Endothelial cell of umbilical vein (primary cell): ENCODE measurements around the gene FAM47C. TPM values are rescaled to one million over a fixed set of nuclear protein-coding genes. Genes with fewer than 3 reads are reported as not detected.

Experiments
- BruUV-seq: library from RNA; stranded (reverse); fragments of 400-500 nt; replicated peaks from 2 replicates; lab custom pipeline; 2021; lab: Mats Ljungman, UMichigan
- CTCF ChIA-PET: fragments of 300-600, 350-600 bp; sonication (Branson Sonifier 250); formaldehyde crosslinking; loops from one replicate; lab custom pipeline; 2021; ENCODE audit warnings: antibody characterized with exemption, inconsistent platforms; lab: Charles Lee
- POLR2A ChIA-PET: fragments of 300-600, 350-600 bp; sonication (Branson Sonifier 250); formaldehyde crosslinking; loops from one replicate; lab custom pipeline; 2021; ENCODE audit warnings: antibody characterized with exemption, inconsistent platforms; lab: Charles Lee
- DNase-seq: peaks from one replicate; pipeline ENCODE4 v3.0.0-alpha.2; 2011; ENCODE audit warnings: low read depth, low spot score
- FAIRE-seq: peaks from 2 replicates; lab custom pipeline; 2011; peaks lifted over from hg19 to GRCh38; lab: Jason Lieb, UNC
- H2AFZ ChIP-seq: 2 replicates; pipeline ENCODE4 v1.6.0; 2012; ENCODE audit warnings: low read depth, low read length, control low read depth, inconsistent platforms
- H3K27ac ChIP-seq: 2 replicates; pipeline ENCODE4 v1.5.1; 2011; ENCODE audit warnings: low read depth, mild to moderate bottlenecking, control low read depth, low read length, moderate library complexity; ENCODE audit not compliant: insufficient read depth
- H3K27me3 ChIP-seq, 2 experiments: 2 replicates each; pipeline versions ENCODE4 v1.6.0 to v1.6.1; 2011; ENCODE audit warnings: low read length in 2 of 2, mixed read lengths in 1 of 2; ENCODE audit not compliant: control insufficient read depth in 2 of 2, insufficient read depth in 2 of 2
- H3K36me3 ChIP-seq, 2 experiments: 2 replicates in 1 of 2; 3 replicates in 1 of 2; pipeline ENCODE4 v1.5.1; 2011; ENCODE audit warnings: low read length in 2 of 2, mild to moderate bottlenecking in 1 of 2, moderate library complexity in 1 of 2; ENCODE audit not compliant: control insufficient read depth in 2 of 2, insufficient read depth in 2 of 2; ENCODE audit errors: extremely low read depth in 1 of 2
- H3K4me1 ChIP-seq: 3 replicates; pipeline ENCODE4 v1.5.1; 2011; ENCODE audit warnings: mild to moderate bottlenecking, low read length; ENCODE audit not compliant: control insufficient read depth, insufficient read depth; ENCODE audit errors: extremely low read depth
- H3K4me2 ChIP-seq: 2 replicates; pipeline ENCODE4 v1.6.1; 2011; ENCODE audit warnings: low read length, control low read depth, mixed read lengths; ENCODE audit not compliant: insufficient read depth
- H3K4me3 ChIP-seq, 3 experiments: fragments of 200-600 bp in 1 of 3; sonication (generic), shearing (Covaris generic) in 1 of 3; replicated peaks in 1 of 3; 2 replicates each; pipeline ENCODE4 v1.5.1; 2011 to 2016; ENCODE audit warnings: control low read depth in 3 of 3, low read length in 3 of 3, mild to moderate bottlenecking in 2 of 3, inconsistent platforms in 1 of 3, low read depth in 1 of 3, moderate library complexity in 1 of 3; ENCODE audit not compliant: insufficient read depth in 1 of 3
- H3K79me2 ChIP-seq: 2 replicates; pipeline ENCODE4 v1.6.0; 2012; ENCODE audit warnings: low read length, inconsistent platforms; ENCODE audit not compliant: control insufficient read depth, insufficient read depth
- H3K9ac ChIP-seq: replicated peaks from 2 replicates; pipeline ENCODE3; 2011; ENCODE audit warnings: low read length, control low read depth; ENCODE audit not compliant: insufficient read depth; ENCODE audit errors: extremely low read depth
- H3K9me1 ChIP-seq: replicated peaks from 3 replicates; pipeline ENCODE4 v1.6.0; 2011; ENCODE audit warnings: mild to moderate bottlenecking, low read length; ENCODE audit not compliant: control insufficient read depth, insufficient read depth; ENCODE audit errors: extremely low read depth
- H3K9me3 ChIP-seq: replicated peaks from 2 replicates; pipeline ENCODE4 v1.5.1; 2012; ENCODE audit warnings: low read length, inconsistent platforms; ENCODE audit not compliant: control insufficient read depth, insufficient read depth
- H4K20me1 ChIP-seq: replicated peaks from 2 replicates; pipeline ENCODE3; 2011; ENCODE audit warnings: mild to moderate bottlenecking, low read length; ENCODE audit not compliant: control insufficient read depth, insufficient read depth; ENCODE audit errors: extremely low read depth
- CTCF ChIP-seq, 2 donors: IDR thresholded peaks; 1 replicate in 1 of 2; 2 replicates in 1 of 2; pipeline ENCODE4 v1.5.1; 2011; ENCODE audit warnings: low read length in 2 of 2, mild to moderate bottlenecking in 2 of 2, moderate library complexity in 2 of 2, control low read depth in 1 of 2, inconsistent platforms in 1 of 2, low read depth in 1 of 2; ENCODE audit not compliant: insufficient read depth in 1 of 2; ENCODE audit errors: extremely low read depth in 1 of 2
- POLR2AphosphoS5 ChIP-seq: IDR thresholded peaks from 2 replicates; pipeline ENCODE4 v1.6.1; 2012; ENCODE audit warnings: low read depth, mild to moderate bottlenecking, control low read depth, low read length, moderate library complexity; ENCODE audit not compliant: insufficient read depth
- dilution Hi-C: fragments of 300-500 bp; cut with MboI; formaldehyde crosslinking; loops from one replicate; pipeline ENCODE4 v1.15.0; 2019; ENCODE audit warnings: low sequenced_read_pairs; ENCODE audit not compliant: extremely low pct_ligation_motif_present
- intact Hi-C: fragments of 100-400 bp; cut with micrococcal nuclease; formaldehyde crosslinking; loops from one replicate; pipeline ENCODE4 v1.10.0; 2022
- polyA plus RNA-seq, 4 experiments: library from polyadenylated mRNA; depleted of rRNA in 3 of 4; stranded (reverse) in 3 of 4; unstranded in 1 of 4; fragments of >200 nt; gene quantifications; 2 replicates each; pipeline versions ENCODE4 v1.2.1 to v1.2.3, GENCODE V29; 2011 to 2012; ENCODE audit warnings: missing spikeins in 1 of 4
- total RNA-seq: library from RNA; stranded (reverse); gene quantifications from 2 replicates; pipeline ENCODE4 v1.2.3, GENCODE V29; 2021

Gene FAM47C
- total and polyA plus RNA-seq, 2 donors (not counting 3 experiments of a cell fraction or from before 2014, with no cell fraction given) = not detected

GRCh38 chrX:37060999-37061398 is 52.8 kb downstream of the FAM47C start:
- no peaks in the 10 kb centered on the region for H3K79me2 ChIP-seq
- intact Hi-C loops = no loop called here
- POLR2A ChIA-PET = no interaction called here

More at GRCh38 chrX:37060999-37061398, 52.8 kb downstream of the FAM47C start:
- DNase-seq = peak; percentile 57
- H3K4me1 ChIP-seq = no peaks in the 10 kb centered on the region
- H3K9me3 ChIP-seq = no peaks in the 10 kb centered on the region
- no peak overlapping the region for H3K4me3 ChIP-seq
- CTCF ChIA-PET = no interaction called here
- H3K9ac ChIP-seq = no peak overlapping the region
- H2AFZ ChIP-seq = no peak overlapping the region
- no peak overlapping the region for H3K27ac ChIP-seq
- peak; percentile 65 for FAIRE-seq
- H3K4me2 ChIP-seq = no peak overlapping the region
- H3K36me3 ChIP-seq = no peaks in the 10 kb centered on the region
- no peaks in the 10 kb centered on the region for H3K9me1 ChIP-seq
- H3K27me3 ChIP-seq = no peaks in the 10 kb centered on the region
- dilution Hi-C loops = no loop called here
- TF ChIP-seq POLR2AphosphoS5 = no peak
- peak; percentile 25 to 45 for TF ChIP-seq CTCF (IDR thresholded peaks at IDR 0.05; ENCODE audit: extremely low read depth in 1 of 2, insufficient read depth in 1 of 2, low read depth in 1 of 2, low read length in 2 of 2)
- H4K20me1 ChIP-seq = no peaks in the 10 kb centered on the region
- no TSS peak for BruUV-seq
